ENCODE data around the gene SORCS2. TPM values are rescaled to one million over a fixed set of nuclear protein-coding genes. Genes with fewer than 3 reads are reported as not detected.
A peak's percentile ranks its signal among the peaks of the same experiment; 100 is the strongest.

The SORCS2 gene
- total RNA-seq, 1 experiment from 2014 or later, result 4.1 TPM

DNA sequence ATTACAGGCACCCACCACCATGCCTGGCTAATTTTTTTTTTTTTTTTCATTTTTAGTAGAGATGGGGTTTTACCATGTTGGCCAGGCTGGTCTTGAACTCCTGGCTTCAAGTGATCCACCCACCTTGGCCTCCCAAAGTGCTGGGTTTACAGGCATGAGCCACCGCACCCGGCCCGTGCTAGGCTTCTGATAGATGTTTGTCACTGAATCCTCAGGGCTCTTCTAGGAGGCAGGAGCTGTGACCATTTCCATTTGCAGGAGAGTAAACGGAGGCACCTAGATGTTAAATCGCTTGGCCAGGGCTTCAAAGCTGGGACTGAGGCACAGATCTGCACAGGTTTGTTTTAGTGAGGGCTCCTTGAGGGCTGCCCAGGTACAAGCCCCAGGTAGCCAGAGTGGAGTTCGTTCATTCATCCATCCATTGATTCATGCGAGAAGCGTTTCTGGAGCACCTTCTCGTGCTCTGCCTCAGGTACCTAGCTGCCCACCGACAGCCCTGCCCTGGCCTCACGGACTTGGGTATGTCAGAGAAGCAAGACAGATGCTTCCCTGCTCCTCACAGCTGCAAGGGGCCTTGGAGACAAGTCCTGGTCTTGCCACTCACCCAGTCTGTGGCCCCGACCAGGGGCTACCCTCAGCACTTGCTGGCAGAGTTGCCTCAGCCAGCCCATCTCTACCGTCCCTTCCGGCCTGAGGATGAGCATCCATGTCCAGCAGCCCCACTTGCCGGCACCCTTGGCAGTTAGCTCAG is 136.0 kb downstream of the SORCS2 start:
- TF ChIP-seq EZH2phosphoT487 (IDR thresholded peaks at IDR 0.05; ENCODE audit: borderline replicate concordance, low read length) (no peak), EZH2 (IDR thresholded peaks at IDR 0.05; ENCODE audit: low read length, unreplicated experiment) (no peak)
- TF ChIP-seq, protein P1, sequence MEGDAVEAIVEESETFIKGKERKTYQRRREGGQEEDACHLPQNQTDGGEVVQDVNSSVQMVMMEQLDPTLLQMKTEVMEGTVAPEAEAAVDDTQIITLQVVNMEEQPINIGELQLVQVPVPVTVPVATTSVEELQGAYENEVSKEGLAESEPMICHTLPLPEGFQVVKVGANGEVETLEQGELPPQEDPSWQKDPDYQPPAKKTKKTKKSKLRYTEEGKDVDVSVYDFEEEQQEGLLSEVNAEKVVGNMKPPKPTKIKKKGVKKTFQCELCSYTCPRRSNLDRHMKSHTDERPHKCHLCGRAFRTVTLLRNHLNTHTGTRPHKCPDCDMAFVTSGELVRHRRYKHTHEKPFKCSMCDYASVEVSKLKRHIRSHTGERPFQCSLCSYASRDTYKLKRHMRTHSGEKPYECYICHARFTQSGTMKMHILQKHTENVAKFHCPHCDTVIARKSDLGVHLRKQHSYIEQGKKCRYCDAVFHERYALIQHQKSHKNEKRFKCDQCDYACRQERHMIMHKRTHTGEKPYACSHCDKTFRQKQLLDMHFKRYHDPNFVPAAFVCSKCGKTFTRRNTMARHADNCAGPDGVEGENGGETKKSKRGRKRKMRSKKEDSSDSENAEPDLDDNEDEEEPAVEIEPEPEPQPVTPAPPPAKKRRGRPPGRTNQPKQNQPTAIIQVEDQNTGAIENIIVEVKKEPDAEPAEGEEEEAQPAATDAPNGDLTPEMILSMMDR (conservative IDR thresholded peaks at IDR 0.05; ENCODE audit: low read depth, low read length), result no peak
- DNase-seq (no peak), ATAC-seq (no peak; the same call in 1 of the 2 replicates)
- no peaks in the 10 kb centered on the region for H3K9me2 ChIP-seq (replicated peaks; ENCODE audit: low read length)
- BruUV-seq (replicated peaks), result no TSS peak
- H3K9ac ChIP-seq (ENCODE audit: low read length), result peak overlapping the region; percentile 44
- H3K9me3 ChIP-seq (ENCODE audit: low read length), result no peaks in the 10 kb centered on the region
- H3K27me3 ChIP-seq (ENCODE audit: low read length), result no peaks in the 10 kb centered on the region
- H3K4me1 ChIP-seq (ENCODE audit: insufficient read depth, low read length), result peaks cover 15% of the 10 kb centered on the region
- H3K79me2 ChIP-seq (ENCODE audit: low read length), result no peaks in the 10 kb centered on the region
- H3K27ac ChIP-seq (ENCODE audit: low read length), result peak overlapping the region; percentile 47
- no peaks in the 10 kb centered on the region for H3K36me3 ChIP-seq (ENCODE audit: low read depth, low read length)
- intact Hi-C loops (cut with micrococcal nuclease), result no loop called here
- H3F3A ChIP-seq (ENCODE audit: low read length, unreplicated experiment), result no peaks in the 10 kb centered on the region
- H3K4me3 ChIP-seq (ENCODE audit: low read length), result no peak overlapping the region
- CTCF ChIA-PET, result interaction anchor here (0.9 to 1.0 kb wide), 2 partner anchors 13 to 322 kb away, joined by 3 to 5 read pairs; no protein-coding TSS in a partner anchor
- POLR2A ChIA-PET (ENCODE audit: unreplicated experiment), result interaction anchor here (0.7 kb wide), 1 partner anchor 329 kb away, joined by 4 read pairs; no protein-coding TSS in a partner anchor
- 0 out of 2 replicates have a peak overlapping the region, but pooled peaks have one; percentile 11 for H2AFZ ChIP-seq (ENCODE audit: low read length)
- no peaks in the 10 kb centered on the region for H4K20me1 ChIP-seq (ENCODE audit: low read length)
- no peak overlapping the region for H3K4me2 ChIP-seq (ENCODE audit: low read length)

DNA sequence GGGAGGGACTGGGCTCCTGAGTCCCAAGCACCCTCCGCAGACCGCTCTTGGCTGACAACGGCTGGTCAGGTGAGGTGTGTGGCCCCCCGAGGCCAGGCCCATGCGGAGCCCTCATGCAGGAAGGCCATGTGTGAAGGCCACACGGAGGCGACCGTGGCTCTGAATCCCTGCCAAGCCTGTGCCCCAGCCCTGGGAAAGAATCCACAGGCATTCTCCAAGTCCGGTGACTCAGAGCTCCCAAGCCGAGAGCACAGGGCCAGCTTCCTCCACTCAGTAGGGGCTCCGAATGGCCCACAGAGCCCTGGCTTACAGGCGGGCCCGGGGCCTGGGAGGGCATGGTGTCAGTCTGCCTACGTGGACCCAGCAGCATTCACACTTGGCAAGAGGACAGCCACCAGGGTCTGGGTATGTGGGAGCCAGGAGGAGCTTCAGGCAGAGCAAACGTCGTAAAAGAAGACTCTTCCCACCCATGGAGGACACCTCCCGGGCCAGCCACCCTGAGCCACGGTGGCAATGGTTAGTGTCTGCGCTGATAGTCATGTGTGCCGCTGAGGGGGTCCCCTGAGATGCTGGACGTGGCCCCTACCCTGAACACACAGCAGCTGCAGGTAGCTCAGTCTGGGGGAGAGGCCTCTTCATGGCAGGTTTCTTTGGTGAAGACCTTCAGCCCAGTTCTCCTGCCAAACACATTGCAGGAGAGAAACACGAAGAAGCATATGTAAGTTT is 136.7 kb downstream of the SORCS2 start:
- Histone ChIP-seq H3K9me3 (ENCODE audit: low read length) (no peaks in the 10 kb centered on the region), H3K36me3 (ENCODE audit: low read depth, low read length) (no peaks in the 10 kb centered on the region), H3F3A (ENCODE audit: low read length, unreplicated experiment) (no peaks in the 10 kb centered on the region), H3K9me2 (replicated peaks; ENCODE audit: low read length) (no peaks in the 10 kb centered on the region), H3K4me2 (ENCODE audit: low read length) (peak overlapping the region; percentile 39), H3K27me3 (ENCODE audit: low read length) (no peaks in the 10 kb centered on the region), H3K27ac (ENCODE audit: low read length) (peak overlapping the region; percentile 47), H4K20me1 (ENCODE audit: low read length) (no peaks in the 10 kb centered on the region), H3K4me3 (ENCODE audit: low read length) (no peak overlapping the region), H3K4me1 (ENCODE audit: insufficient read depth, low read length) (peaks cover 15% of the 10 kb centered on the region), H3K9ac (ENCODE audit: low read length) (peak overlapping the region; percentile 44), H3K79me2 (ENCODE audit: low read length) (no peaks in the 10 kb centered on the region), H2AFZ (ENCODE audit: low read length) (0 out of 2 replicates have a peak overlapping the region, but pooled peaks have one; percentile 24)
- DNase-seq (peak; percentile 85), ATAC-seq (peak; percentile 94)
- POLR2A ChIA-PET (ENCODE audit: unreplicated experiment), result interaction anchor here (0.7 kb wide), 1 partner anchor 330 kb away, joined by 4 read pairs; no protein-coding TSS in a partner anchor
- TF ChIP-seq EZH2 (IDR thresholded peaks at IDR 0.05; ENCODE audit: low read length, unreplicated experiment), result no peak
- no peak for TF ChIP-seq EZH2phosphoT487 (IDR thresholded peaks at IDR 0.05; ENCODE audit: borderline replicate concordance, low read length)
- TF ChIP-seq, protein P1 (conservative IDR thresholded peaks at IDR 0.05; ENCODE audit: low read depth, low read length), result no peak
- BruUV-seq (replicated peaks), result no TSS peak
- CTCF ChIA-PET, result interaction anchor here (0.6 to 1.0 kb wide), 3 partner anchors 12 to 321 kb away, joined by 3 to 5 read pairs (median 3); no protein-coding TSS in a partner anchor
- intact Hi-C loops (cut with micrococcal nuclease), result no loop called here

Measured in PC-3 (cell line).